Endothelial cell of umbilical vein (primary cell): ENCODE results near the gene CD151. TPM values are rescaled to one million over a fixed set of nuclear protein-coding genes. Genes with fewer than 3 reads are reported as not detected.

Experiments
- BruUV-seq: library from RNA; stranded (reverse); fragments of 400-500 nt; replicated peaks from 2 replicates; lab custom pipeline; 2021; lab: Mats Ljungman, UMichigan
- CTCF ChIA-PET: fragments of 300-600, 350-600 bp; sonication (Branson Sonifier 250); formaldehyde crosslinking; loops from one replicate; lab custom pipeline; 2021; ENCODE audit warnings: antibody characterized with exemption, inconsistent platforms; lab: Charles Lee
- POLR2A ChIA-PET: fragments of 300-600, 350-600 bp; sonication (Branson Sonifier 250); formaldehyde crosslinking; loops from one replicate; lab custom pipeline; 2021; ENCODE audit warnings: antibody characterized with exemption, inconsistent platforms; lab: Charles Lee
- DNase-seq: peaks from one replicate; pipeline ENCODE4 v3.0.0-alpha.2; 2011; ENCODE audit warnings: low read depth, low spot score
- FAIRE-seq: peaks from 2 replicates; lab custom pipeline; 2011; peaks lifted over from hg19 to GRCh38; lab: Jason Lieb, UNC
- H2AFZ ChIP-seq: 2 replicates; pipeline ENCODE4 v1.6.0; 2012; ENCODE audit warnings: low read depth, low read length, control low read depth, inconsistent platforms
- H3K27ac ChIP-seq: 2 replicates; pipeline ENCODE4 v1.5.1; 2011; ENCODE audit warnings: low read depth, mild to moderate bottlenecking, control low read depth, low read length, moderate library complexity; ENCODE audit not compliant: insufficient read depth
- H3K27me3 ChIP-seq, 2 experiments: 2 replicates each; pipeline versions ENCODE4 v1.6.0 to v1.6.1; 2011; ENCODE audit warnings: low read length in 2 of 2, mixed read lengths in 1 of 2; ENCODE audit not compliant: control insufficient read depth in 2 of 2, insufficient read depth in 2 of 2
- H3K36me3 ChIP-seq, 2 experiments: 2 replicates in 1 of 2; 3 replicates in 1 of 2; pipeline ENCODE4 v1.5.1; 2011; ENCODE audit warnings: low read length in 2 of 2, mild to moderate bottlenecking in 1 of 2, moderate library complexity in 1 of 2; ENCODE audit not compliant: control insufficient read depth in 2 of 2, insufficient read depth in 2 of 2; ENCODE audit errors: extremely low read depth in 1 of 2
- H3K4me1 ChIP-seq: 3 replicates; pipeline ENCODE4 v1.5.1; 2011; ENCODE audit warnings: mild to moderate bottlenecking, low read length; ENCODE audit not compliant: control insufficient read depth, insufficient read depth; ENCODE audit errors: extremely low read depth
- H3K4me2 ChIP-seq: 2 replicates; pipeline ENCODE4 v1.6.1; 2011; ENCODE audit warnings: low read length, control low read depth, mixed read lengths; ENCODE audit not compliant: insufficient read depth
- H3K4me3 ChIP-seq, 3 experiments: fragments of 200-600 bp in 1 of 3; sonication (generic), shearing (Covaris generic) in 1 of 3; replicated peaks in 1 of 3; 2 replicates each; pipeline ENCODE4 v1.5.1; 2011 to 2016; ENCODE audit warnings: control low read depth in 3 of 3, low read length in 3 of 3, mild to moderate bottlenecking in 2 of 3, inconsistent platforms in 1 of 3, low read depth in 1 of 3, moderate library complexity in 1 of 3; ENCODE audit not compliant: insufficient read depth in 1 of 3
- H3K79me2 ChIP-seq: 2 replicates; pipeline ENCODE4 v1.6.0; 2012; ENCODE audit warnings: low read length, inconsistent platforms; ENCODE audit not compliant: control insufficient read depth, insufficient read depth
- H3K9ac ChIP-seq: replicated peaks from 2 replicates; pipeline ENCODE3; 2011; ENCODE audit warnings: low read length, control low read depth; ENCODE audit not compliant: insufficient read depth; ENCODE audit errors: extremely low read depth
- H3K9me1 ChIP-seq: replicated peaks from 3 replicates; pipeline ENCODE4 v1.6.0; 2011; ENCODE audit warnings: mild to moderate bottlenecking, low read length; ENCODE audit not compliant: control insufficient read depth, insufficient read depth; ENCODE audit errors: extremely low read depth
- H3K9me3 ChIP-seq: replicated peaks from 2 replicates; pipeline ENCODE4 v1.5.1; 2012; ENCODE audit warnings: low read length, inconsistent platforms; ENCODE audit not compliant: control insufficient read depth, insufficient read depth
- H4K20me1 ChIP-seq: replicated peaks from 2 replicates; pipeline ENCODE3; 2011; ENCODE audit warnings: mild to moderate bottlenecking, low read length; ENCODE audit not compliant: control insufficient read depth, insufficient read depth; ENCODE audit errors: extremely low read depth
- EZH2 ChIP-seq: IDR thresholded peaks from 2 replicates; pipeline ENCODE4 v1.6.1; 2012; ENCODE audit warnings: borderline replicate concordance, low read depth, mild to moderate bottlenecking, moderate library complexity, low read length, inconsistent platforms; ENCODE audit not compliant: severe bottlenecking
- GATA2 ChIP-seq: IDR thresholded peaks from 2 replicates; pipeline ENCODE4 v1.7.0; 2011; ENCODE audit warnings: low read depth, mild to moderate bottlenecking, moderate library complexity, mixed read lengths, low read length; ENCODE audit not compliant: insufficient read length, insufficient read depth
- MYC ChIP-seq: IDR thresholded peaks from one replicate; pipeline ENCODE4 v1.6.1; 2011; ENCODE audit warnings: mild to moderate bottlenecking, low read depth, low read length
- POLR2A ChIP-seq: IDR thresholded peaks from 2 replicates; pipeline ENCODE4 v1.6.1; 2012; ENCODE audit warnings: low read depth, mild to moderate bottlenecking, control low read depth, low read length
- POLR2AphosphoS5 ChIP-seq: IDR thresholded peaks from 2 replicates; pipeline ENCODE4 v1.6.1; 2012; ENCODE audit warnings: low read depth, mild to moderate bottlenecking, control low read depth, low read length, moderate library complexity; ENCODE audit not compliant: insufficient read depth
- dilution Hi-C: fragments of 300-500 bp; cut with MboI; formaldehyde crosslinking; loops from one replicate; pipeline ENCODE4 v1.15.0; 2019; ENCODE audit warnings: low sequenced_read_pairs; ENCODE audit not compliant: extremely low pct_ligation_motif_present
- intact Hi-C: fragments of 100-400 bp; cut with micrococcal nuclease; formaldehyde crosslinking; loops from one replicate; pipeline ENCODE4 v1.10.0; 2022
- polyA plus RNA-seq, 4 experiments: library from polyadenylated mRNA; depleted of rRNA in 3 of 4; stranded (reverse) in 3 of 4; unstranded in 1 of 4; fragments of >200 nt; gene quantifications; 2 replicates each; pipeline versions ENCODE4 v1.2.1 to v1.2.3, GENCODE V29; 2011 to 2012; ENCODE audit warnings: missing spikeins in 1 of 4
- small RNA-seq: library from RNA; depleted of rRNA; stranded (forward); fragments of <200 nt; gene quantifications from one replicate; pipeline ENCODE3, GENCODE V24; 2012; ENCODE audit warnings: low replicate concordance, low read depth; ENCODE audit not compliant: insufficient read depth, insufficient read length
- total RNA-seq: library from RNA; stranded (reverse); gene quantifications from 2 replicates; pipeline ENCODE4 v1.2.3, GENCODE V29; 2021
- TF ChIP-seq, protein P1 (sequence below): IDR thresholded peaks from 2 replicates; pipeline ENCODE4 v1.6.1; 2011; ENCODE audit not compliant: insufficient read depth, insufficient read length
- TF ChIP-seq, protein P2 (sequence below), 2 donors: IDR thresholded peaks; 1 replicate in 1 of 2; 2 replicates in 1 of 2; pipeline ENCODE4 v1.5.1; 2011; ENCODE audit warnings: low read length in 2 of 2, mild to moderate bottlenecking in 2 of 2, moderate library complexity in 2 of 2, control low read depth in 1 of 2, inconsistent platforms in 1 of 2, low read depth in 1 of 2; ENCODE audit not compliant: insufficient read depth in 1 of 2; ENCODE audit errors: extremely low read depth in 1 of 2

CD151 gene
- total and polyA plus RNA-seq, 2 donors (not counting 3 experiments of a cell fraction or from before 2014, with no cell fraction given) = 515 to 1,090 TPM

DNA sequence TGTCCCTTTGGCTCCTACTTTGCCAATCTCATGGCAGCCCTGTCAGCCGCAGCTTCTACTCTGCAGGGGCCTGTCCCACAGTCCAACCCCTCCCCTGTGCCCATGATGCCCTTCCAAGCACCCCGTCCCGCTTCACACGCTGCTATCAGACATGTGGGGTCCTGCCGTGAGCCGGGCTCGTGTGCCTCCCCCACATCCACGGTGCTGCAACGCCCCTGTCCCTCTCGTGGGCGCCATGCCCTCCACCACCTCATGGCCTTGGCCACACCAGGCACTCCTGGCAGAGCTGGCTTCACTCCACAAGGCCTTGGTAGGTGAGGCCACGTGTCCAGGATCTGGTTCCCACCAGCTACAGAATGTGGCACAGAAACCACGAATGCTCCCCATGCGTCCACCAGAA, 54.8 kb downstream of the CD151 start:
- DNase-seq (no peak), FAIRE-seq (no peak)
- Histone ChIP-seq H3K9me3 (no peaks in the 10 kb centered on the region), H3K9ac (no peak overlapping the region), H3K36me3 (peaks cover 0 to 5% of the 10 kb centered on the region in 2 experiments), H3K9me1 (no peaks in the 10 kb centered on the region), H3K4me3 (no peak overlapping the region), H4K20me1 (no peaks in the 10 kb centered on the region), H2AFZ (no peak overlapping the region), H3K27me3 (no peaks in the 10 kb centered on the region), H3K79me2 (no peaks in the 10 kb centered on the region), H3K4me1 (no peaks in the 10 kb centered on the region), H3K27ac (no peak overlapping the region), H3K4me2 (no peak overlapping the region)
- ChIA-PET POLR2A (no interaction called here), CTCF (no interaction called here)
- intact Hi-C loops (no loop called here), dilution Hi-C loops (no loop called here)
- TF ChIP-seq POLR2A (no peak), POLR2AphosphoS5 (no peak), MYC (no peak), GATA2 (no peak), EZH2 (no peak)
- TF ChIP-seq, protein P1, sequence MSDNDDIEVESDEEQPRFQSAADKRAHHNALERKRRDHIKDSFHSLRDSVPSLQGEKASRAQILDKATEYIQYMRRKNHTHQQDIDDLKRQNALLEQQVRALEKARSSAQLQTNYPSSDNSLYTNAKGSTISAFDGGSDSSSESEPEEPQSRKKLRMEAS = no peak
- TF ChIP-seq, protein P2, sequence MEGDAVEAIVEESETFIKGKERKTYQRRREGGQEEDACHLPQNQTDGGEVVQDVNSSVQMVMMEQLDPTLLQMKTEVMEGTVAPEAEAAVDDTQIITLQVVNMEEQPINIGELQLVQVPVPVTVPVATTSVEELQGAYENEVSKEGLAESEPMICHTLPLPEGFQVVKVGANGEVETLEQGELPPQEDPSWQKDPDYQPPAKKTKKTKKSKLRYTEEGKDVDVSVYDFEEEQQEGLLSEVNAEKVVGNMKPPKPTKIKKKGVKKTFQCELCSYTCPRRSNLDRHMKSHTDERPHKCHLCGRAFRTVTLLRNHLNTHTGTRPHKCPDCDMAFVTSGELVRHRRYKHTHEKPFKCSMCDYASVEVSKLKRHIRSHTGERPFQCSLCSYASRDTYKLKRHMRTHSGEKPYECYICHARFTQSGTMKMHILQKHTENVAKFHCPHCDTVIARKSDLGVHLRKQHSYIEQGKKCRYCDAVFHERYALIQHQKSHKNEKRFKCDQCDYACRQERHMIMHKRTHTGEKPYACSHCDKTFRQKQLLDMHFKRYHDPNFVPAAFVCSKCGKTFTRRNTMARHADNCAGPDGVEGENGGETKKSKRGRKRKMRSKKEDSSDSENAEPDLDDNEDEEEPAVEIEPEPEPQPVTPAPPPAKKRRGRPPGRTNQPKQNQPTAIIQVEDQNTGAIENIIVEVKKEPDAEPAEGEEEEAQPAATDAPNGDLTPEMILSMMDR (IDR thresholded peaks at IDR 0.05; ENCODE audit: extremely low read depth in 1 of 2, insufficient read depth in 1 of 2, low read depth in 1 of 2, low read length in 2 of 2) = no peak
- BruUV-seq = no TSS peak

Small RNA genes within 50 kb of the gene (small RNA-seq; reads per million reads assigned to genes)
- not detected for gene SNORA52

Other genes starting within 250 kb of the CD151 start
- gene IRF7, start 217.0 kb upstream of the CD151 start, total RNA-seq = 12.3 and 14.7 TPM in 2 replicates
- 12.6 and 23.3 TPM in 2 replicates for gene IRF7, start 217.0 kb upstream of the CD151 start, polyA plus RNA-seq
- gene CDHR5, start 208.0 kb upstream of the CD151 start, total RNA-seq = not detected in 2 replicates
- not detected in 2 replicates for gene CDHR5, start 208.0 kb upstream of the CD151 start, polyA plus RNA-seq
- gene SCT, start 205.8 kb upstream of the CD151 start, total RNA-seq = not detected in 2 replicates
- not detected in 2 replicates for gene SCT, start 205.8 kb upstream of the CD151 start, polyA plus RNA-seq
- gene DRD4, start 195.7 kb upstream of the CD151 start, total RNA-seq = 0.24 TPM in 1 of 2 replicates, not detected in the other
- not detected in 2 replicates for gene DRD4, start 195.7 kb upstream of the CD151 start, polyA plus RNA-seq
- 50.3 and 55.7 TPM in 2 replicates for gene DEAF1, start 137.7 kb upstream of the CD151 start, total RNA-seq
- 43.6 and 45.5 TPM in 2 replicates for gene DEAF1, start 137.7 kb upstream of the CD151 start, polyA plus RNA-seq
- gene TMEM80, start 137.1 kb upstream of the CD151 start, total RNA-seq = 24.1 and 26.6 TPM in 2 replicates
- 17.9 and 21.2 TPM in 2 replicates for gene TMEM80, start 137.1 kb upstream of the CD151 start, polyA plus RNA-seq
- 6.0 and 12.5 TPM in 2 replicates for gene EPS8L2, start 126.7 kb upstream of the CD151 start, total RNA-seq
- 5.2 and 5.9 TPM in 2 replicates for gene EPS8L2, start 126.7 kb upstream of the CD151 start, polyA plus RNA-seq
- 287 and 294 TPM in 2 replicates for gene TALDO1, start 85.5 kb upstream of the CD151 start, total RNA-seq
- gene TALDO1, start 85.5 kb upstream of the CD151 start, polyA plus RNA-seq = 184 and 211 TPM in 2 replicates
- 78.5 and 83.1 TPM in 2 replicates for gene GATD1, start 55.5 kb upstream of the CD151 start, total RNA-seq
- gene GATD1, start 55.5 kb upstream of the CD151 start, polyA plus RNA-seq = 70.6 and 90.8 TPM in 2 replicates
- gene CEND1, start 42.9 kb upstream of the CD151 start, total RNA-seq = 0.40 and 0.83 TPM in 2 replicates
- 0.15 and 0.27 TPM in 2 replicates for gene CEND1, start 42.9 kb upstream of the CD151 start, polyA plus RNA-seq
- gene SLC25A22, start 34.7 kb upstream of the CD151 start, total RNA-seq = 24.9 and 29.3 TPM in 2 replicates
- 24.5 and 27.4 TPM in 2 replicates for gene SLC25A22, start 34.7 kb upstream of the CD151 start, polyA plus RNA-seq
- gene PIDD1, start 27.7 kb upstream of the CD151 start, total RNA-seq = 30.6 and 30.7 TPM in 2 replicates
- 28.2 and 41.0 TPM in 2 replicates for gene PIDD1, start 27.7 kb upstream of the CD151 start, polyA plus RNA-seq
- 1,644 and 1,739 TPM in 2 replicates for gene RPLP2, start 23.0 kb upstream of the CD151 start, total RNA-seq
- 1,579 and 3,225 TPM in 2 replicates for gene RPLP2, start 23.0 kb upstream of the CD151 start, polyA plus RNA-seq
- 75.6 and 83.0 TPM in 2 replicates for gene PNPLA2, start 14.0 kb upstream of the CD151 start, total RNA-seq
- gene PNPLA2, start 14.0 kb upstream of the CD151 start, polyA plus RNA-seq = 73.1 and 80.3 TPM in 2 replicates
- gene CRACR2B, start 5.0 kb upstream of the CD151 start, total RNA-seq = 8.4 and 9.7 TPM in 2 replicates
- 9.3 and 10.7 TPM in 2 replicates for gene CRACR2B, start 5.0 kb upstream of the CD151 start, polyA plus RNA-seq
- gene POLR2L, start 9.6 kb downstream of the CD151 start, total RNA-seq = 252 and 259 TPM in 2 replicates
- 146 and 173 TPM in 2 replicates for gene POLR2L, start 9.6 kb downstream of the CD151 start, polyA plus RNA-seq
- gene TSPAN4, start 9.9 kb downstream of the CD151 start, total RNA-seq = 86.5 and 114 TPM in 2 replicates
- 199 and 238 TPM in 2 replicates for gene TSPAN4, start 9.9 kb downstream of the CD151 start, polyA plus RNA-seq
- gene CHID1, start 77.9 kb downstream of the CD151 start, total RNA-seq = 86.2 and 89.8 TPM in 2 replicates
- 98.2 and 107 TPM in 2 replicates for gene CHID1, start 77.9 kb downstream of the CD151 start, polyA plus RNA-seq
- 92.5 and 92.6 TPM in 2 replicates for gene AP2A2, start 92.9 kb downstream of the CD151 start, total RNA-seq
- gene AP2A2, start 92.9 kb downstream of the CD151 start, polyA plus RNA-seq = 89.5 and 109 TPM in 2 replicates
- gene MUC6, start 203.8 kb downstream of the CD151 start, total RNA-seq = not detected in 2 replicates
- not detected in 2 replicates for gene MUC6, start 203.8 kb downstream of the CD151 start, polyA plus RNA-seq
- gene MUC2, start 241.9 kb downstream of the CD151 start, total RNA-seq = not detected in 2 replicates
- gene MUC2, start 241.9 kb downstream of the CD151 start, polyA plus RNA-seq = not detected in 2 replicates